Ascending aorta (tissue), 2 donors: ENCODE results near the gene TMX4. TPM values are rescaled to one million over a fixed set of nuclear protein-coding genes. Genes with fewer than 3 reads are reported as not detected.

Experiments
- DNase-seq, 2 donors: peaks; one replicate each; pipeline ENCODE4 v3.0.0-alpha.2; 2019; ENCODE audit warnings: low spot score in 2 of 2
- H3K27ac ChIP-seq, 2 donors: fragments of 200-600 bp; sonication (generic); one replicate each; pipeline ENCODE4 v1.5.1; 2016 to 2017; ENCODE audit warnings: mild to moderate bottlenecking in 1 of 2
- H3K27me3 ChIP-seq: fragments of 200-600 bp; sonication (generic); one replicate; pipeline ENCODE4 v1.5.1; 2017
- H3K36me3 ChIP-seq, 2 donors: fragments of 200-600 bp; sonication (generic); one replicate each; pipeline ENCODE4 v1.5.1; 2016
- H3K4me1 ChIP-seq, 2 donors: fragments of 200-600 bp; sonication (generic); one replicate each; pipeline ENCODE4 v1.5.1; 2016 to 2017; ENCODE audit warnings: mild to moderate bottlenecking in 1 of 2
- H3K4me3 ChIP-seq, 2 donors: fragments of 200-600 bp; sonication (generic); one replicate each; pipeline ENCODE4 v1.5.1; 2016 to 2017; ENCODE audit warnings: mild to moderate bottlenecking in 1 of 2
- H3K9me3 ChIP-seq, 2 donors: fragments of 200-600 bp; sonication (generic); one replicate each; pipeline ENCODE4 v1.5.1; 2016
- CTCF ChIP-seq, 3 experiments: fragments of 200-600 bp in 2 of 3; fragments of 450-650 bp in 1 of 3; sonication (generic) in 2 of 3; IDR thresholded peaks; one replicate each; pipeline ENCODE4 v1.5.1; 2016 to 2019; ENCODE audit warnings: antibody characterized with exemption in 3 of 3, mild to moderate bottlenecking in 1 of 3, moderate library complexity in 1 of 3
- intact Hi-C: fragments of 100-400 bp; cut with DNase I; formaldehyde crosslinking; loops from one replicate; pipeline ENCODE4 v1.15.1; 2023
- total RNA-seq: library from RNA; depleted of rRNA; stranded (reverse); fragments of >200 nt; gene quantifications from one replicate; pipeline ENCODE4 v1.1.0, GENCODE V29; 2016

TMX4 gene
- total RNA-seq, 1 donor from 2014 or later = 65.3 TPM

DNA sequence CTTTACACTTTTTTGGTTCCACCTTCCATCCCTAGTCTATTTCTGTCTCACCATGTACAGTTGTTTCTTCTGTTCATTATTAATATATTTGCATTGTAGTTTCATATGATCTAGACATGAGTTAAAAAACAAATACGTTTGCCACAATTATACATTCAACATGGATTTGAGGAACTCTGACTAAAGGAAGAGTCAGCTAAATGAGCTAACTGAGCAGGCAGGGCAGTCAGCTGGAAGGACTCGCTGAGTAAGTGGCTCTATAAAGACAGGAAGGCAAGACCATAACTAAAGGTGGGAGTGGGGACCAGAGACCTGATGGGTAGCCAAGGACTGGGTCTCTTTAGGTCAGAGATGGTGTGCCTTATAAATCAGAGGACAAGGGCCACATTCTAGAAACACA, 26.3 kb downstream of the TMX4 start:
- Histone ChIP-seq H3K4me1 (no peaks in the 10 kb centered on the region), H3K9me3 (no peaks in the 10 kb centered on the region), H3K4me3 (no peak overlapping the region), H3K27me3 (no peaks in the 10 kb centered on the region), H3K36me3 (peaks cover 30 to 44% of the 10 kb centered on the region in 2 donors), H3K27ac (no peak overlapping the region)
- TF ChIP-seq CTCF (IDR thresholded peaks at IDR 0.05) = no peak
- no peak for DNase-seq
- intact Hi-C loops = no loop called here

DNA sequence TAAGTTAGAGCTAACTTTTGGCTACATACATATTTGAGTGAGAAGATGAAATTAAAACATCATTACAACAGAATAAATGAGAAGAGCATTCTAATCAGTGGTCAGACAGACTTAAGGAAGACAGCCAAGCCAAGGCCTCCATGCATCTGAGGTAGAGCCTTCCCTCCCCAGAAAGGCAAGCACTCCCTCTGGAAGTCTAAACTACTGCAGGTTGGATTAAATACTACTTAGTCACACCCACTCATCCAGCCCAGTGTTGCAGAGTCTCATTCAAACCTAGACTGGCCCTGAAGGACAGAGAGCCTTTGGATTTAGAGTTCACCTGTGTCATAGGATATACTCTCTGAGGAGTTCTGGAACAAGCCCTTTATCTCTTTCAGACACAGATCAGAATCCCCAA, 29.2 kb downstream of the TMX4 start:
- intact Hi-C loops = no loop called here
- Histone ChIP-seq H3K9me3 (no peaks in the 10 kb centered on the region), H3K27me3 (no peaks in the 10 kb centered on the region), H3K36me3 (peaks cover 10 to 38% of the 10 kb centered on the region in 2 donors), H3K4me3 (no peak overlapping the region), H3K27ac (no peak overlapping the region), H3K4me1 (no peaks in the 10 kb centered on the region)
- TF ChIP-seq CTCF (IDR thresholded peaks at IDR 0.05) = no peak
- DNase-seq = no peak

DNA sequence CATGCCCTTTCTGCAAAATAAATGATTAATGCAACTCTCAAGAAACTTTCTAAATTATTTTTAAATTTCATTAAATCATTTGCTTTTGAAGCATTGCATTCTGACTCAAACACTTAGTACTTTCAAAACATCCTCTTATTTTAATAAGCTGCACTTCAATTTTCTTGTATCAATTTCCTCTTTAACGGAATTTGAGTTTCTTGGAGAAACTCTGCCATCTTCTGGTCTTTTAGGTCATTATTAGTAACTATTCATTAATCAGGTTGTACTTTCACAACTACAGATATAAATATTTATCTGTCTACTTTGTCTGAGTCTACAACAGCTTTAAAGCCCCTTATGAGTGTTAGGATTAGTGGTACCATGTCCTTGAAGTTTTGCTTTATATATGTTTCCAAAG, 30.2 kb downstream of the TMX4 start:
- TF ChIP-seq CTCF (IDR thresholded peaks at IDR 0.05) = no peak
- intact Hi-C loops = no loop called here
- Histone ChIP-seq H3K4me3 (no peak overlapping the region), H3K4me1 (no peaks in the 10 kb centered on the region), H3K27me3 (no peaks in the 10 kb centered on the region), H3K9me3 (no peaks in the 10 kb centered on the region), H3K36me3 (peaks cover 6 to 38% of the 10 kb centered on the region in 2 donors), H3K27ac (no peak overlapping the region)
- DNase-seq = no peak

DNA sequence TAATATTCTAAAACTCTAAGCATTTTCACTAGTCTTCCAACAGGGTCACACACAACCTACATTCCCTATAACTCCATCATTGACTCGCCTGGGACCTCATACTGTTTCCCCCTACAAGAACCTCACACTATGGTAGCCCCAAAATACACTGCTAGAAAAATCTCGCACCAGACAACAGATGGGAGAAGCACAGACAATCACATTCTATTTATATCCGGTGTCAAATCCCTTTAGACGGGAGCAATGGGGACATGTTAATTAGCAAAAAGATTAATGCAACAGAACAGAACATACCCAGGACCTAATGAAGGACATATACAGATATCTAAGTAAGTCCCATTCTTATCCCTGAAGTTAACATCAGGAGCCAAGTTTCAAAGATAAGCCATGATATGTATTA, 33.6 kb downstream of the TMX4 start:
- H3K27ac ChIP-seq = no peak overlapping the region
- no peak overlapping the region for H3K4me3 ChIP-seq
- H3K9me3 ChIP-seq = no peaks in the 10 kb centered on the region
- no peak for TF ChIP-seq CTCF (IDR thresholded peaks at IDR 0.05)
- H3K4me1 ChIP-seq = no peaks in the 10 kb centered on the region
- no peaks in the 10 kb centered on the region for H3K27me3 ChIP-seq
- no peak for DNase-seq
- peaks cover 22 to 52% of the 10 kb centered on the region in 2 donors for H3K36me3 ChIP-seq
- intact Hi-C loops = no loop called here

DNA sequence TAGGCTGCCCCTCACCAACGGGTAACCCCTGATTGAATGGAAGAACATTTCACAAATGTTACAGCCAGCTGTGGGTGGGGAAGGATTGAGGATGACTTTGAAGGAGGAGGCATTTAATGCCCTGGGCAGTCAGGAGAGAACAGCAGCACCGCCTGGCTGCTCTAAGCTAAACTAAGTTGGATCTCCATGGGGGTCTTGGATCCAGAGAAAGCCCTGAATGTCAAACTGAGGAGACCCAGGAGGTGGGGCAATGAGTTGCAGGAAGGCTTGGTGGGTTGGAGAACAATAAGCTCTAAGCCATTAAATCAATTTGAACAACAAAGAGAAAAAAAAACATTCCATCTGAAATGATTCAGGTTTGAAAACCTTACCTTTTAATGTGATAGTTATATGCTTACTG, 35.4 kb downstream of the TMX4 start:
- Histone ChIP-seq H3K36me3 (peaks cover 22 to 59% of the 10 kb centered on the region in 2 donors), H3K4me3 (no peak overlapping the region), H3K27ac (no peak overlapping the region), H3K9me3 (no peaks in the 10 kb centered on the region), H3K27me3 (no peaks in the 10 kb centered on the region), H3K4me1 (no peaks in the 10 kb centered on the region)
- DNase-seq = no peak
- TF ChIP-seq CTCF (IDR thresholded peaks at IDR 0.05) = no peak
- intact Hi-C loops = no loop called here

DNA sequence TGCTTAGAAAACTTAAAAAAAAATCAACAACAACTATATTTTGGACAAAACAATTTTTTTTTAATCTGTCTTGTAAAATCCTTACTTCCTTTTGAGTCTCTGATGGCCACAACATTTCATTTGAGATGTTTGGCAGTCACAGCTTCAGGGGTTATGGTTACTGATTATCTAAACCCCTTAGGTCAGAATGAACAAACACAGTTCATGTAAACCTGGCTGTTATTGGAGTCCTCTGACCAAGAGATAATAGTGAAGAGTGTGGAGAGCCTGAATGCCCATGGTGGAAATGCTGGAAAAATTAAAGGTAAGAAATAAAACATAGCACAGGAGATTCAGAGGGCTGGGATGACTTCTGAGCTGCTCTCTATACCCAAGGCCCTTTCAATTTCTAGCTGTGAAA, 38.2 kb downstream of the TMX4 start:
- no peaks in the 10 kb centered on the region for H3K9me3 ChIP-seq
- no peak overlapping the region for H3K27ac ChIP-seq
- no peak for TF ChIP-seq CTCF (IDR thresholded peaks at IDR 0.05)
- H3K4me3 ChIP-seq = no peak overlapping the region
- intact Hi-C loops = no loop called here
- H3K4me1 ChIP-seq = no peaks in the 10 kb centered on the region
- peaks cover 22 to 50% of the 10 kb centered on the region in 2 donors for H3K36me3 ChIP-seq
- DNase-seq = no peak
- no peaks in the 10 kb centered on the region for H3K27me3 ChIP-seq
